NCI-H2081 treated with DMSO at 0.1 percent for 48 hours (cell line): ENCODE measurements around the gene CALN1.
"Not testable (repeated sequence)": the region's sequence is repeated elsewhere in the genome, so short reads cannot be mapped to it uniquely, and the experiment has no call there.

Experiments
- DNase-seq: peaks from one replicate; lab custom pipeline; 2025; lab: John Stamatoyannopoulos, UW

CALN1 gene

DNA sequence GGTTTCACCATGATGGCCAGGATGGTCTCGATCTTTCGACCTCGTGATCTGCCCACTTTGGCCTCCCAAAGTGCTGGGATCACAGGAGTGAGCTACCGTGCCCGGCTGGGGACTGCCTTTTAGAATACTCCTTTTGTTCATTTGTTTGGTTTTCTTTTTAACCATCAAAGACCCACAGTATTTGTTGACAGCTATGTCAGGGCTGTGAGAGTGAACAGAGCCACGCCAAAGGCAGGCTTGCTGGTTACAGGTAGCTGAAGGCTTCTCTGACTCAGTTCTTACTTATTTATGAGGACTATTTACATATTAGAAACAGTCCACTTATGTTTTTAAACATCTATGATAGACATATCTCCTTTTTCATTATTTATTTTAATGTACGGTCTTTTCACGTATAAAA, 544.5 kb downstream of the CALN1 start:
- no peak for DNase-seq

GRCh38 chr7:71865172-71865571, 547.0 kb downstream of the CALN1 start:
- no peak for DNase-seq

DNA sequence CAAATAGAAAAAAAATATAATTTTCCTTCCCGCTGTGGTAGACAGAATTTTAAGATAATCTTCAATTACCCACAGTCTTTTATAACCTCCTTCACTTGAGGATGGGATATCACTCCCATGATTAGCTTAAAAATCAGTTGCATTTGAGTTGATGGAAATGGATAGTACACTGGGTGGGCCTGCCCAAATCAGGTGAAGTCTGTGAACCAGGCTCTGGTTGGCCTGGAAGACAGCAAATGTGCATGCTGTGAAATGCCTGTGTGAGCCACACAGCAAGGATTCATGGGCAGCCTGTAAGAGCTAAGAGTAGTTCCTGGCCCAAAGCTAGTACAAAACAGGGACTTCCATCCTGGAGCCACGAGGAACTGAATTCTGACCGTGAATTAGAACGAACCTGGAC, 548.0 kb downstream of the CALN1 start:
- DNase-seq: no peak

- DNase-seq: no peak
These were observed 551.6 kb downstream of the CALN1 start for GRCh38 chr7:71860572-71860971.

- DNase-seq: no peak
These were observed 554.8 kb downstream of the CALN1 start for GRCh38 chr7:71857338-71857737.

GRCh38 chr7:71854546-71855397, 557.4 kb downstream of the CALN1 start:
- no peak for DNase-seq

GRCh38 chr7:71851776-71852498, 560.2 kb downstream of the CALN1 start:
- no peak for DNase-seq

- DNase-seq: no peak
These were observed 566.0 kb downstream of the CALN1 start for GRCh38 chr7:71846160-71846559.

DNA sequence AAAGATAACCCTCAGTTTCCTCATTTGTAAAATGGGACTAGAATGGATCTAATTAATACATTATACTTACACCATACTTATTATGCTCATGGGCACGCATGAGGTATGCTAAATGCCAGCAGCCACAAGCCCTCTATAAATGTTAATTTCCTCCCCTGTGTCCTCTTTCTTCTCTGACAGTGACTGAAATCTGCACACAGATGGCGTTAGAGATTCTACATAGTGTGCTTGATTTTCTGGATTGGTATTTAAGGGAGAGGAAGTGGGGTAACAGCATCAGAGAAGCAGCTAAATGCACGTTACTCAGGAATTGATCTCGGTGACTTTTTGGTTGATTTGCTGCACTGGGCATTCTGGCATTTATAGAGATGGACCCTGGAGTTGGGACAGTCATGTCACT, 568.5 kb downstream of the CALN1 start:
- no peak for DNase-seq

DNA sequence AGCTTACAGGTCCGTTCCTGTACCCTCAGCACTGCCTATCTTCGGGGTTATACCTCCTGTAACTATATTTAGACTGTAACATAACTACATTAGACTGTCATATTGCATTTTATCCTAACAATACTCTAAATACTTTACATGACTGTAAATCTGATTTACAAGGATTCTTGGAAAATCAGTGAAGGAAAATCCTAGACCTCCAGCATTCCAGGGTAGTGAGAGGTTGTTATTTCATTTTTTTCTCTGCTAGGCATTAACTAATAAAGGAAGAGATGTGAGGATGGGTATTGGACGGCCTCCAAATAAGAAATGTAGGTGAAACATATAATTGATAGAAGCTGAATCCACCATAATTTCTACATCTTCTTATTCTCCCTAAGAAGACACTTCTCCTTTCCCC, 569.4 kb downstream of the CALN1 start:
- DNase-seq: no peak

- DNase-seq: no peak
These were observed 569.8 kb downstream of the CALN1 start for GRCh38 chr7:71842381-71842780.

DNA sequence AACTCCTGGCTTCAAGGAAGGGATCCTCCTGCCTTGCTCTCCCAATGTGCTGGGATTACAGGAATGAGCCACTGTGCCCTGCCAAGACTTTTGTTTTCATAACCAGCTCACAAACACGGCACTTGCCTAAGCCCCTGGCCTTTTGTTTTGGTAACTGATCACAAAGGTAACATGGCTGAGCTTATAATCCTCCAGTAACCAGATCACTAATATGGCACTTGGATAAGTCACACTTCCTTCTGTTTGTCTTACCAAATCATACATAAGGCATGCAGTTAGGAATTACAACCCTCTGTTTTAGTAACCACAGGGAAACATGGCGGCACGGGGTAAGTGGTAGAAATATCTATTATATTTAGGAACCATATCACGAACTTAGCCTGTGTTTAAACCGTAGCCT, 577.1 kb downstream of the CALN1 start:
- DNase-seq: no peak

GRCh38 chr7:71829515-71829914, 582.6 kb downstream of the CALN1 start:
- DNase-seq: no peak

DNA sequence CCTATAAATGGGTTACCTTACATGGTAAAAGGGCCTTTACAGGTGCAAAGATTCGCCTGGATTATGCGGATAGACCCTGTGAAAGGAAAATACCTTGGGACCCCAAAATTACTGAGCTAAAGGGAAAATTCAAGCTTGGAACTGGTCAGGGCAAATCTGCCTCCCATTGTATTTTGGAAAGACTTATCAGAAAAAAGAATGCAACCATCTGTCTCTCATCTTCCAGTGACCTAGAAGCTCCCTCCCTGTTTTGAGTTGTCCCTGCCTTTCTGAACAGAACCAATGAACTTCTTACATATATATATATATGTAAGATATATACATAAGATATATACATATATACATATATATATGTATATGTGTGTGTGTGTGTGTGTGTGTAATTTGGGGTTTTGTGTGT, 583.8 kb downstream of the CALN1 start:
- no peak for DNase-seq

GRCh38 chr7:71826141-71826540, 586.0 kb downstream of the CALN1 start:
- DNase-seq: no peak

DNA sequence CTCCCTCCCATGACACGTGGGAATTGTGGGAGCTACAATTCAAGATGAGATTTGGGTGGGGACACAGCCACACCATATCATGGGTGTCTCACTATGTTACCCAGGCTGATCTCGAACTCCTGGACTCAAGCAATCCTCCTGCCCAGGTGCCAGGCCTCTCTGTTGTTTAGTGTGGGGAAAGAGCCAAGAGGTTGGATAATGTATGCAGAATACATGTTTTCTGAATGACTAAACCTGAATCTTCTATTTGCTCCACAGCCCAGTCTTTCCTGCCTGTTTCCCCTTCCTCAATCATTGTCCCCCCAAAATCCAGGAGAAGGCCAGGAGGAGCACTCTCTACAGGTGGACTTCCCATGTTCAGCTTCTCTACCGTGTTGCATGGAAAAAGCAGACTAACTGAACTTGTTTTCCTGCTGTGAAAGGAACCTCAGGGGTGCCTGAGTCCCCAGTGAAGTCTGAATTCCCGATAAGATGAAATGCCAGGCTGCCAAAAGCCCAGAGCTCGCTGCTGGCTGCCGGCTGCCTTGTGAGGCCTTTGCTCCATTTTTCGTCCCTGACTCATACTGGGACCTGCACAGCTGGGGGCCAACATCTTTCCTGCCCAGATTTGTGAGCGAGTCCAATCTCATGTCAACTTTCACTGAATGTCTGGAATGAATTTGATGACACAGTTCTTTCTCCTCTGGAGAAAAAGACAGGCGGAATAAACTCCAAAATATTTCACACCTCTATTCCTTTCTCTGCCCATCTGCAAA, 588.0 kb downstream of the CALN1 start:
- no peak for DNase-seq

DNA sequence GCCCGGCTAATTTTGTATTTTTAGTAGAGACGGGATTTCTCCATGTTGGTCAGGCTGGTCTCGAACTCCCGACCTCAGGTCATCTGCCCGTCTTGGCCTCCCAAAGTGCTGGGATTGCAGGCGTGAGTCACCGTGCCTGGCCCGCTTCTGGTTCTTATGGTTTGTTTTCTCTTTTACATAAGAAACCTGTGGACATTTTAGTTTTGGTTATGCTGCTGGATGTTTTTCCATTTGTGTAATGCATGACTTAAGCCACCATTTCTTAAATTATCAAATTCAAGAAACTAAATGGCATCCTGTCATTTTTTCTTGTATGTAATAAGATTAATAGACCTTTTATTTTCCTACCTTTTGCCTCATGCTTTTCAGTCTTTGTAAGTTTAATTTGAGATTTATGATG, 589.7 kb downstream of the CALN1 start:
- not testable (repeated sequence) for DNase-seq

DNA sequence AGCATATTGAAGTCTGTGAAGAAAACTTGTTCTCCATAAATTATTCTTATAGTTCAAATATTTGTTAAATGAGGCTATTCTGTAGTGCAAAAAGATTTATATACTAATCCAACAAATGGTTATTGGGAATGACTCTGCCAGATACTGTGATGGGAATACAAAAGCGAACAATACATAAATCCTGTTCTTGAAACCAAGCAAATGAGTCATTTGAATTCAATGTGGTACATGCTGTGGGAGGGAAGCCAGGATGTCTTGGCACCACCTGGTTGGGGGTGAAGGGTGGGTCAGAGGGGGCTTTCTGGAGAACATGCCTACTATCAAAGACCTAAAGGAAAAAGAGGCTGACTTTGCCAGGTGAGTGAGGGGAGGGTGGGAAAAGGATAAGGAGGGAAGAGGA, 594.2 kb downstream of the CALN1 start:
- no peak for DNase-seq

GRCh38 chr7:71808115-71808514, 604.0 kb downstream of the CALN1 start:
- no peak for DNase-seq

- no peak for DNase-seq
These were observed 607.9 kb downstream of the CALN1 start for GRCh38 chr7:71804256-71804655.

GRCh38 chr7:71801976-71802375, 610.2 kb downstream of the CALN1 start:
- no peak for DNase-seq

DNA sequence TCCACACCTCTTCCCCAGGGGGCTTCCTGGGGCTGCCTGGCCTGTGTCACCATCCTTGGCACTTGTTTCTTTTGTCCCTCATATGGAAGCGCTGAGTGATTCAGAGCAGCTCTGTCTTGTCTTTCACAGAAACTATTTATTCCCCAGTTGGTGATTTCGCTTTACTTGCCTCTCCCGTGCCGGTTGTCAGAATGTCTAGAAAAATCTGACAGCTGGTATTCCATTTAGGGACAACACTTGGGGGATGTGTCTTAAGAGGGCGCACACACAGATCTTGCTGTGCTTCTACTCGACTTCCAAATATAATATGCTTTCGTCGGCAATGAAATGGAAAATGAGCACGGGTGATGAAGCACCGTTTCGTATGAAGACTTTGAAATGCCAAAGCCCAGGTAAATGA, 611.8 kb downstream of the CALN1 start:
- DNase-seq: no peak

GRCh38 chr7:71795410-71795809, 616.7 kb downstream of the CALN1 start:
- DNase-seq: no peak
